Upper lobe of left lung (tissue), 6 donors: ENCODE measurements around the gene MSI2. TPM values are rescaled to one million over a fixed set of nuclear protein-coding genes. Genes with fewer than 3 reads are reported as not detected.

Experiments
- ATAC-seq, 2 donors: fragments of 200-7000 bp; cut with Tn5 transposase; one replicate each; pipeline ENCODE4 v1.9.1; 2022; ENCODE audit warnings: mild to moderate bottlenecking in 2 of 2, moderate library complexity in 2 of 2; ENCODE audit not compliant: low FRiP score in 2 of 2
- DNase-seq, 2 donors: peaks; one replicate each; pipeline ENCODE4 v3.0.0-alpha.2; 2019 to 2020
- H3K27ac ChIP-seq, 4 donors: fragments of 200-600 bp; sonication (generic); one replicate each; pipeline ENCODE4 v1.5.1; 2016 to 2019
- H3K27me3 ChIP-seq, 4 donors: fragments of 200-600 bp; sonication (generic); one replicate each; pipeline ENCODE4 v1.5.1; 2017 to 2019
- H3K36me3 ChIP-seq, 4 donors: fragments of 200-600 bp; sonication (generic); one replicate each; pipeline ENCODE4 v1.5.1; 2016 to 2019
- H3K4me1 ChIP-seq, 4 donors: fragments of 200-600 bp; sonication (generic); one replicate each; pipeline ENCODE4 v1.5.1; 2018 to 2019
- H3K4me3 ChIP-seq, 4 donors: fragments of 200-600 bp; sonication (generic); one replicate each; pipeline ENCODE4 v1.5.1; 2017 to 2019; ENCODE audit warnings: mild to moderate bottlenecking in 2 of 4, moderate library complexity in 1 of 4
- H3K9me3 ChIP-seq, 4 donors: fragments of 200-600 bp; sonication (generic); one replicate each; pipeline ENCODE4 v1.5.1; 2018 to 2019
- EP300 ChIP-seq, 4 donors: sonication (generic); formaldehyde crosslinking; IDR thresholded peaks; one replicate each; pipeline ENCODE4 v1.5.1; 2017; ENCODE audit warnings: antibody characterized with exemption in 4 of 4, control low read depth in 2 of 4
- POLR2A ChIP-seq, 4 donors: fragments of 450-650 bp; IDR thresholded peaks; one replicate each; pipeline ENCODE4 v1.5.1; 2016 to 2017; ENCODE audit warnings: antibody characterized with exemption in 4 of 4, mild to moderate bottlenecking in 2 of 4
- POLR2AphosphoS5 ChIP-seq, 2 donors: sonication (generic); formaldehyde crosslinking; IDR thresholded peaks; one replicate each; pipeline ENCODE4 v1.5.1; 2017; ENCODE audit warnings: antibody characterized with exemption in 2 of 2
- WGBS, 2 donors: methylation state at CpG; one replicate each; pipeline ENCODE4 v1.1.5; 2017 to 2018; 5-methylcytosine and 5-hydroxymethylcytosine counted together
- total RNA-seq, 6 donors: library from RNA; depleted of rRNA in 4 of 6; stranded (reverse); fragments of >200 nt in 4 of 6; gene quantifications; one replicate each; pipeline versions ENCODE4 v1.1.0 to v1.2.1, GENCODE V29; 2016 to 2021
- TF ChIP-seq, protein P1 (sequence below), 6 experiments: fragments of 450-650 bp in 4 of 6; fragments of 200-600 bp in 2 of 6; sonication (generic) in 2 of 6; IDR thresholded peaks; one replicate each; pipeline ENCODE4 v1.5.1; 2016 to 2019; ENCODE audit warnings: antibody characterized with exemption in 6 of 6
- donor health status: DM: no; HTN: no; CAD: no; lungs with moderate emphysema.
- donor health status: DM: no; HTN: yes; CAD: no; lungs with severe emphysema.

The MSI2 gene
- total RNA-seq, 6 donors from 2014 or later, result 20.1 to 44.0 (median 32.2) TPM

DNA sequence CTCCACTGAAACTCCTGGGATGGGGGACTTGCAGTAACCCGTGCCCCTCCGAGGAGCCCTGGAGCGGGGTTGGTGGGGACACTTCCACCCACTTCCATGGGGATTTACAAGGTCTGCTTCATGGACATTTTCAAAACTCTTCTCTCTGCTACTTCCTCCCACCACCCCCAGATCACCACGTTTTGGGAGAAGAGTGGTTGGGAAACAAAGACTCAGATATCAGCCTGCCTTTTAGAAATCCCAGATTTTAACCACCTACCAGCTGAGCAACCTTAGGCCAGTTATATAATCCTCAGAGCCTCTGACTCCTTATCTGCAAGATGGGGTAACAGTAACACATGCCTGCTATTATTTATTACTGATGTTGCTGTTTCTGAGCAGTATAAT, 304.0 kb downstream of the MSI2 start:
- TF ChIP-seq, protein P1, sequence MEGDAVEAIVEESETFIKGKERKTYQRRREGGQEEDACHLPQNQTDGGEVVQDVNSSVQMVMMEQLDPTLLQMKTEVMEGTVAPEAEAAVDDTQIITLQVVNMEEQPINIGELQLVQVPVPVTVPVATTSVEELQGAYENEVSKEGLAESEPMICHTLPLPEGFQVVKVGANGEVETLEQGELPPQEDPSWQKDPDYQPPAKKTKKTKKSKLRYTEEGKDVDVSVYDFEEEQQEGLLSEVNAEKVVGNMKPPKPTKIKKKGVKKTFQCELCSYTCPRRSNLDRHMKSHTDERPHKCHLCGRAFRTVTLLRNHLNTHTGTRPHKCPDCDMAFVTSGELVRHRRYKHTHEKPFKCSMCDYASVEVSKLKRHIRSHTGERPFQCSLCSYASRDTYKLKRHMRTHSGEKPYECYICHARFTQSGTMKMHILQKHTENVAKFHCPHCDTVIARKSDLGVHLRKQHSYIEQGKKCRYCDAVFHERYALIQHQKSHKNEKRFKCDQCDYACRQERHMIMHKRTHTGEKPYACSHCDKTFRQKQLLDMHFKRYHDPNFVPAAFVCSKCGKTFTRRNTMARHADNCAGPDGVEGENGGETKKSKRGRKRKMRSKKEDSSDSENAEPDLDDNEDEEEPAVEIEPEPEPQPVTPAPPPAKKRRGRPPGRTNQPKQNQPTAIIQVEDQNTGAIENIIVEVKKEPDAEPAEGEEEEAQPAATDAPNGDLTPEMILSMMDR (IDR thresholded peaks at IDR 0.05), result no peak
- TF ChIP-seq EP300 (IDR thresholded peaks at IDR 0.05) (no peak), POLR2A (IDR thresholded peaks at IDR 0.05) (no peak), POLR2AphosphoS5 (IDR thresholded peaks at IDR 0.05) (no peak)
- H3K4me1 ChIP-seq, result peaks cover 4 to 9% (median 6%) of the 10 kb centered on the region in 4 donors
- H3K9me3 ChIP-seq, result no peaks in the 10 kb centered on the region
- H3K4me3 ChIP-seq, result no peak overlapping the region
- WGBS, 2 donors, result 75 to 76% methylated on average over 4 of the region's 4 CpGs
- no peak overlapping the region for H3K27ac ChIP-seq
- DNase-seq (no peak), ATAC-seq (no peak)
- no peaks in the 10 kb centered on the region for H3K27me3 ChIP-seq
- H3K36me3 ChIP-seq, result no peaks in the 10 kb centered on the region

DNA sequence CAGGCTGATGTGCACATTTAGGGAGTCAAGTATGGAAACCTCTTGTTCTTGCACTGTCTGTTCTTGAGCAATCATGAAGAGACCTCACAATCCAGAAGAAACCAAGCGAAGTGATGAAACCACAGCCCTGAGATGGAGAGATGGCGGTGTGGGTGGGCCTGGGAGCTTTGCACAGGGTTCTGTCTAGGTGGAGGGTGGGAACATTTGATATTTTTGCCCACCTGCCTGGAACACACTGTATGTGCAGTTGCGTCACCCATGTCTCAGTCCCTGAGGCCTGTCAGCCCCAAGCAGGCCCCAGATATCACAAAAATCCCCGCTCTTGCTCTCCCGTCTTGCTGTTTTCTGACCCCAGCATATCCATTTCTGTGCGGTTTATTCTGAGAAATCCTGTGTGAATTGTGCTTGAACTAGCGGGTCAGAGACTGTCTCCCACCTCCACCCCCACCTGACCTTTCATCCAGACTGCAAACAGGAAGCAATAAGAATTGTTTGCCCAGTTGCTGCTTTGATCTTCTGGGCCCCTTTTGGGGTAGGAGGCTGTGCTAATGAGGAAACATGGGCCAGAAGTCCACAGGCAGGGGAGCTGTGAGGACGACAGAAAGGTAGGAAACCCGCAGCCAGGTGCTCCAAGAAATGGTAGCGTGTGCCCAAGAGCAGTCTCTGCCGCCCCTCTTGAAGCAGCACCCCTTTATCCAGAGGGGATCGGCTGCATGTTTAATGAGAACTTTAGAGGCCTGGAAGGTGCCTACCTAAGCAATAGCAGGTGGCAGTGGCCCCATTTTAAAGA, 304.9 kb downstream of the MSI2 start:
- no peak for TF ChIP-seq POLR2AphosphoS5 (IDR thresholded peaks at IDR 0.05)
- TF ChIP-seq, protein P1 (IDR thresholded peaks at IDR 0.05), result no peak
- TF ChIP-seq EP300 (IDR thresholded peaks at IDR 0.05), result no peak
- no peak for TF ChIP-seq POLR2A (IDR thresholded peaks at IDR 0.05)
- DNase-seq, result no peak
- Histone ChIP-seq H3K27ac (no peak overlapping the region), H3K36me3 (no peaks in the 10 kb centered on the region), H3K4me3 (no peak overlapping the region), H3K9me3 (no peaks in the 10 kb centered on the region), H3K4me1 (peaks cover 4 to 9% (median 6%) of the 10 kb centered on the region in 4 donors), H3K27me3 (no peaks in the 10 kb centered on the region)
- 85 to 86% methylated on average over 12 of the region's 12 CpGs for WGBS, 2 donors
- ATAC-seq, result no peak

DNA sequence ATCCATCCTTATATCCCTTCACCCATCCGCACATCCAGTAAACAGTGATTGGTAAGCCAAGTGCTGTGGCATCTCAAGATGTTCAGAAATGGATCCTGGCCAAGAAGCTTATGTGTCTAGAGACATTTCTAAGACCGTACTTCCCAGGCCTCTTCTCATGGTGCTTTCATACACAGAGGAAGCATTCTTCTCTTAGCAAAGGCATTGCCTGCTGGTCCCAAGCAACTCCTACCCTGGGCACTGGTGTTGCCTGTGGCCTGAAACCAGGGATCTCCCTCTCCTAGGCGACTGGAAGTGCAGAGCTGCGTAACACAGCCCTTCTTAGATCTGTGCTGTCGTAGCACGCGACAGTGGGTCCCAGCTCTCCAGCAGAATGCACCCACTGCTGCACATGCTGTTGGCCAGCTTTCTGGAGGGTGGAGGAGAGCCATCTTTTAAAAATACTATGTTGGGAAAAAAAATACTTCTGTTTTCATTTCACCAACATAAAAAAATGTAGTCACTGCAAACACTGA, 305.9 kb downstream of the MSI2 start:
- no peak for TF ChIP-seq POLR2AphosphoS5 (IDR thresholded peaks at IDR 0.05)
- no peak for TF ChIP-seq POLR2A (IDR thresholded peaks at IDR 0.05)
- TF ChIP-seq, protein P1 (IDR thresholded peaks at IDR 0.05), result no peak
- TF ChIP-seq EP300 (IDR thresholded peaks at IDR 0.05), result no peak
- no peak for DNase-seq
- Histone ChIP-seq H3K27ac (no peak overlapping the region), H3K9me3 (no peaks in the 10 kb centered on the region), H3K4me1 (peaks cover 3 to 8% (median 6%) of the 10 kb centered on the region in 4 donors), H3K4me3 (no peak overlapping the region), H3K27me3 (no peaks in the 10 kb centered on the region), H3K36me3 (no peaks in the 10 kb centered on the region)
- 84 to 90% methylated on average over 7 of the region's 7 CpGs for WGBS, 2 donors
- ATAC-seq, result no peak

DNA sequence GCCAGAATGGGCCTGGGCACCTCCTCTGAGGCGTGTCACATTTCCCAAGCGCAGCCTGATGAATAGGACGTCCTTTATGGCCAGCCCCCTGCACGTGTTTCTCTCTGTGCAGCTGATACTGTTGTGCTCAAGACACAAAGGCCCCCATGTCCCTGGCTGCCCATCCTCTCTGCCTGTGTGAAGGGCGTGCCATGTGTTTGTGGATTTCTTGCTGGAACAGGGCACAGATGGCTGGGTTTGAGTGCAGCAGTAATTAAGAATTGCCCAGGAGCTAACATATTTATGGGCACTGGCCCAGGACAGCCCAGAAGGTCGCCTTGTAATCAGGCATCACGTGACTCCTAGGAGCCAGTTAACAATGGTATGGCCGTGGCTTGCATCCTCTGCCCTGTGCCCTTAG, 307.6 kb downstream of the MSI2 start:
- 91 to 94% methylated on average over 7 to 8 of the region's 8 CpGs for WGBS, 2 donors
- TF ChIP-seq, protein P1 (IDR thresholded peaks at IDR 0.05), result no peak
- no peak for TF ChIP-seq POLR2A (IDR thresholded peaks at IDR 0.05)
- no peak for TF ChIP-seq POLR2AphosphoS5 (IDR thresholded peaks at IDR 0.05)
- TF ChIP-seq EP300 (IDR thresholded peaks at IDR 0.05), result no peak
- no peaks in the 10 kb centered on the region for H3K27me3 ChIP-seq
- no peak overlapping the region for H3K4me3 ChIP-seq
- H3K4me1 ChIP-seq, result no peaks in the 10 kb centered on the region
- DNase-seq, result no peak
- no peak overlapping the region for H3K27ac ChIP-seq
- no peaks in the 10 kb centered on the region for H3K36me3 ChIP-seq
- no peaks in the 10 kb centered on the region for H3K9me3 ChIP-seq
- ATAC-seq, result no peak
